GM12873 (cell line): ENCODE results near the gene ERO1A.

Experiments used
- CTCF ChIP-seq: IDR thresholded peaks from 2 replicates; pipeline ENCODE4 v1.5.1; 2012; ENCODE audit warnings: low read depth, mild to moderate bottlenecking, moderate library complexity, low read length, control low read depth; ENCODE audit not compliant: insufficient read depth; ENCODE audit errors: missing control alignments

The ERO1A gene

GRCh38 chr14:52641745-52642144 lies 53.6 kb downstream of the ERO1A start:
- TF ChIP-seq CTCF, result no peak

- TF ChIP-seq CTCF, result no peak
Measured at GRCh38 chr14:52640137-52640536, 55.2 kb downstream of the ERO1A start.

GRCh38 chr14:52619687-52620086 lies 75.7 kb downstream of the ERO1A start:
- TF ChIP-seq CTCF, result no peak

- TF ChIP-seq CTCF, result no peak
Measured at GRCh38 chr14:52618602-52619001, 76.8 kb downstream of the ERO1A start.

- no peak for TF ChIP-seq CTCF
Measured at GRCh38 chr14:52610187-52610586, 85.2 kb downstream of the ERO1A start.

GRCh38 chr14:52609445-52610044 lies 85.8 kb downstream of the ERO1A start:
- TF ChIP-seq CTCF, result no peak

GRCh38 chr14:52607061-52607460 lies 88.3 kb downstream of the ERO1A start:
- no peak for TF ChIP-seq CTCF
